Vagina (tissue), 2 donors: ENCODE data around the gene DHX8.
A peak's percentile ranks its signal among the peaks of the same experiment; 100 is the strongest.

ENCODE experiments used
- CTCF ChIP-seq, 3 experiments: fragments of 450-650 bp in 2 of 3; fragments of 200-600 bp in 1 of 3; sonication (generic) in 1 of 3; IDR thresholded peaks; one replicate each; pipeline ENCODE4 v1.5.1; 2017 to 2019; ENCODE audit warnings: antibody characterized with exemption in 3 of 3, mild to moderate bottlenecking in 2 of 3, moderate library complexity in 2 of 3
- POLR2A ChIP-seq, 2 donors: fragments of 450-650 bp; IDR thresholded peaks; one replicate each; pipeline ENCODE4 v1.6.1; 2017; ENCODE audit warnings: antibody characterized with exemption in 2 of 2, mild to moderate bottlenecking in 2 of 2, moderate library complexity in 2 of 2
- POLR2AphosphoS5 ChIP-seq, 2 donors: sonication (generic); formaldehyde crosslinking; IDR thresholded peaks; one replicate each; pipeline ENCODE4 v1.9.0; 2017; ENCODE audit warnings: antibody characterized with exemption in 2 of 2, mild to moderate bottlenecking in 2 of 2, low read depth in 1 of 2; ENCODE audit not compliant: insufficient read depth in 1 of 2

GRCh38 chr17:43556292-43556691 lies 72.5 kb downstream of the DHX8 start:
- TF ChIP-seq CTCF (IDR thresholded peaks at IDR 0.05) (no peak), POLR2AphosphoS5 (IDR thresholded peaks at IDR 0.05; ENCODE audit: insufficient read depth in 1 of 2, low read depth in 1 of 2) (peak; percentile 13 to 66), POLR2A (IDR thresholded peaks at IDR 0.05) (no peak)
